ENCODE results near the gene CC2D2B.
"Not testable (repeated sequence)": the region's sequence is repeated elsewhere in the genome, so short reads cannot be mapped to it uniquely, and the experiment has no call there.

The CC2D2B gene

GRCh38 chr10:95908450-95908849 lies 675 bp downstream of the CC2D2B start:
- no peak for DNase-seq (ENCODE audit: low read depth)

GRCh38 chr10:95909561-95909960 lies 1.8 kb downstream of the CC2D2B start:
- no peak for DNase-seq (ENCODE audit: low read depth)

- not testable (repeated sequence) for DNase-seq (ENCODE audit: low read depth)
Observed at GRCh38 chr10:95916039-95916438, 8.3 kb downstream of the CC2D2B start.

- DNase-seq (ENCODE audit: low read depth), result no peak
Observed at GRCh38 chr10:95920798-95921426, 13.1 kb downstream of the CC2D2B start.

- no peak for DNase-seq (ENCODE audit: low read depth)
Observed at GRCh38 chr10:95925033-95925432, 17.3 kb downstream of the CC2D2B start.

GRCh38 chr10:95935429-95935828 lies 27.7 kb downstream of the CC2D2B start:
- DNase-seq (ENCODE audit: low read depth), result no peak

- DNase-seq (ENCODE audit: low read depth), result no peak
Observed at GRCh38 chr10:95941115-95941514, 33.3 kb downstream of the CC2D2B start.

GRCh38 chr10:95963202-95963990 lies 55.6 kb downstream of the CC2D2B start:
- no peak for DNase-seq (ENCODE audit: low read depth)

- DNase-seq (ENCODE audit: low read depth), result no peak
Observed at GRCh38 chr10:95963991-95964389, 56.2 kb downstream of the CC2D2B start.

- no peak for DNase-seq (ENCODE audit: low read depth)
Observed at GRCh38 chr10:95964756-95965155, 57.0 kb downstream of the CC2D2B start.

- DNase-seq (ENCODE audit: low read depth), result no peak
Observed at GRCh38 chr10:95976362-95977229, 68.8 kb downstream of the CC2D2B start.

- DNase-seq (ENCODE audit: low read depth), result no peak
Observed at GRCh38 chr10:95982200-95982599, 74.4 kb downstream of the CC2D2B start.

GRCh38 chr10:95987685-95988426 lies 80.1 kb downstream of the CC2D2B start:
- DNase-seq (ENCODE audit: low read depth), result no peak

- no peak for DNase-seq (ENCODE audit: low read depth)
Observed at GRCh38 chr10:95988702-95989101, 80.9 kb downstream of the CC2D2B start.

GRCh38 chr10:95994376-95994775 lies 86.6 kb downstream of the CC2D2B start:
- not testable (repeated sequence) for DNase-seq (ENCODE audit: low read depth)

- no peak for DNase-seq (ENCODE audit: low read depth)
Observed at GRCh38 chr10:95998255-95998784, 90.5 kb downstream of the CC2D2B start.

- no peak for DNase-seq (ENCODE audit: low read depth)
Observed at GRCh38 chr10:96013956-96014355, 106.2 kb downstream of the CC2D2B start.

GRCh38 chr10:96014473-96015102 lies 106.8 kb downstream of the CC2D2B start:
- DNase-seq (ENCODE audit: low read depth), result no peak

- DNase-seq (ENCODE audit: low read depth), result peak; percentile 20
Observed at GRCh38 chr10:96017191-96017687, 109.5 kb downstream of the CC2D2B start.

- no peak for DNase-seq (ENCODE audit: low read depth)
Observed at GRCh38 chr10:96021332-96021731, 113.6 kb downstream of the CC2D2B start.

GRCh38 chr10:96022739-96023138 lies 115.0 kb downstream of the CC2D2B start:
- DNase-seq (ENCODE audit: low read depth), result no peak

All from activated T-cell treated with anti-CD3 and anti-CD28 coated beads for 24 hours (primary cell).